SK-N-SH treated with all-trans-retinoic acid at 6 μM for 48 hours (cell line): ENCODE data around the gene UBXN6.

ENCODE experiments used
- ATAC-seq: fragments of 200-7000 bp; cut with Tn5 transposase; 3 replicates; pipeline ENCODE4 v1.9.1; 2020; ENCODE audit warnings: mild to moderate bottlenecking, moderate library complexity
- ARNTL ChIP-seq: fragments of 450-650 bp; formaldehyde crosslinking; IDR thresholded peaks from 2 replicates; pipeline ENCODE4 v1.5.0; 2020; ENCODE audit warnings: low read depth, mild to moderate bottlenecking, moderate library complexity, borderline replicate concordance
- BACH2 ChIP-seq: fragments of 250-450 bp; sonication (Bioruptor Pico); IDR thresholded peaks from 2 replicates; pipeline ENCODE4 v1.9.0; 2021; ENCODE audit warnings: mild to moderate bottlenecking, borderline replicate concordance
- CSDC2 ChIP-seq: fragments of 250-450 bp; sonication (Bioruptor Pico); IDR thresholded peaks from 2 replicates; pipeline ENCODE4 v1.5.0; 2020; ENCODE audit warnings: mild to moderate bottlenecking, moderate library complexity
- CSRNP3 ChIP-seq: fragments of 250-450 bp; sonication (Bioruptor Pico); IDR thresholded peaks from 2 replicates; pipeline ENCODE4 v1.5.1; 2021; ENCODE audit warnings: mild to moderate bottlenecking, moderate library complexity
- ESRRG ChIP-seq: fragments of 250-450 bp; sonication (Bioruptor Pico); IDR thresholded peaks from 2 replicates; pipeline ENCODE4 v1.6.1; 2021; ENCODE audit warnings: mild to moderate bottlenecking
- ISL1 ChIP-seq: fragments of 250-450 bp; sonication (Bioruptor Pico); IDR thresholded peaks from 2 replicates; pipeline ENCODE4 v2.1.2; 2022; ENCODE audit warnings: mild to moderate bottlenecking, moderate library complexity
- PATZ1 ChIP-seq: fragments of 250-450 bp; sonication (Bioruptor Pico); IDR thresholded peaks from 2 replicates; pipeline ENCODE4 v1.8.0; 2020; ENCODE audit warnings: mild to moderate bottlenecking, moderate library complexity, borderline replicate concordance
- POU6F1 ChIP-seq: fragments of 250-450 bp; sonication (Bioruptor Pico); IDR thresholded peaks from 2 replicates; pipeline ENCODE4 v1.8.0; 2021; ENCODE audit warnings: low read depth, mild to moderate bottlenecking, moderate library complexity, borderline replicate concordance
- PPARA ChIP-seq: fragments of 250-450 bp; sonication (Bioruptor Pico); IDR thresholded peaks from 2 replicates; pipeline ENCODE4 v1.5.0; 2020; ENCODE audit warnings: mild to moderate bottlenecking, borderline replicate concordance
- SNAI2 ChIP-seq: fragments of 250-450 bp; sonication (Bioruptor Pico); IDR thresholded peaks from 2 replicates; pipeline ENCODE4 v1.5.0; 2020; ENCODE audit warnings: mild to moderate bottlenecking, moderate library complexity
- TCF4 ChIP-seq: fragments of 250-450 bp; sonication (Bioruptor Pico); IDR thresholded peaks from 2 replicates; pipeline ENCODE4 v1.8.0; 2021; ENCODE audit warnings: mild to moderate bottlenecking, moderate library complexity, borderline replicate concordance
- TOX ChIP-seq: fragments of 250-450 bp; sonication (Bioruptor Pico); IDR thresholded peaks from 2 replicates; pipeline ENCODE4 v1.8.0; 2021; ENCODE audit warnings: mild to moderate bottlenecking, moderate library complexity, borderline replicate concordance
- TSHZ2 ChIP-seq: fragments of 250-450 bp; sonication (Bioruptor Pico); IDR thresholded peaks from 2 replicates; pipeline ENCODE4 v1.5.0; 2020; ENCODE audit warnings: mild to moderate bottlenecking, moderate library complexity
- ZC3H10 ChIP-seq: fragments of 250-450 bp; sonication (Bioruptor Pico); IDR thresholded peaks from 2 replicates; pipeline ENCODE4 v1.5.1; 2021; ENCODE audit warnings: mild to moderate bottlenecking, moderate library complexity
- ZFP3 ChIP-seq: fragments of 250-450 bp; sonication (Bioruptor Pico); IDR thresholded peaks from 2 replicates; pipeline ENCODE4 v1.5.0; 2020; ENCODE audit warnings: mild to moderate bottlenecking, moderate library complexity
- ZFP30 ChIP-seq: fragments of 450-650 bp; formaldehyde crosslinking; IDR thresholded peaks from 2 replicates; pipeline ENCODE4 v1.5.0; 2022; ENCODE audit warnings: mild to moderate bottlenecking, moderate library complexity
- ZNF565 ChIP-seq: fragments of 450-650 bp; formaldehyde crosslinking; conservative IDR thresholded peaks from 2 replicates; pipeline ENCODE4 v1.5.0; 2020; ENCODE audit warnings: low read depth, mild to moderate bottlenecking, moderate library complexity
- ZNF70 ChIP-seq: fragments of 450-650 bp; formaldehyde crosslinking; IDR thresholded peaks from 2 replicates; pipeline ENCODE4 v1.5.0; 2020; ENCODE audit warnings: mild to moderate bottlenecking, moderate library complexity
- ZNF8 ChIP-seq: fragments of 450-650 bp; formaldehyde crosslinking; IDR thresholded peaks from 2 replicates; pipeline ENCODE4 v1.5.0; 2020; ENCODE audit warnings: mild to moderate bottlenecking, moderate library complexity

UBXN6 gene

GRCh38 chr19:4437103-4437502 is 20.5 kb downstream of the UBXN6 start:
- no peak for ATAC-seq
- TF ChIP-seq ZNF70 (CRISPR knock-in tag) (no peak), ZNF565 (CRISPR knock-in tag) (no peak), TSHZ2 (CRISPR knock-in tag) (no peak), PATZ1 (CRISPR knock-in tag) (no peak), ZFP3 (CRISPR knock-in tag) (no peak), ZC3H10 (CRISPR knock-in tag) (no peak), TOX (CRISPR knock-in tag) (no peak), CSRNP3 (CRISPR knock-in tag) (no peak), CSDC2 (CRISPR knock-in tag) (no peak)

- TF ChIP-seq POU6F1 = no peak
- no peak for ATAC-seq
Observed at GRCh38 chr19:4436231-4436630, 21.4 kb downstream of the UBXN6 start.

- ATAC-seq = no peak
- TF ChIP-seq PATZ1 (CRISPR knock-in tag) (no peak), TCF4 (CRISPR knock-in tag) (no peak), SNAI2 (CRISPR knock-in tag) (no peak), ZC3H10 (CRISPR knock-in tag) (no peak), PPARA (CRISPR knock-in tag) (no peak), POU6F1 (no peak), BACH2 (CRISPR knock-in tag) (no peak), ZNF565 (CRISPR knock-in tag) (no peak), CSDC2 (CRISPR knock-in tag) (no peak), ZFP3 (CRISPR knock-in tag) (no peak)
- TF ChIP-seq, all 23 proteins: peak for 0
Observed at GRCh38 chr19:4434391-4434790, 23.2 kb downstream of the UBXN6 start.

- ATAC-seq = no peak
- TF ChIP-seq TCF4 (CRISPR knock-in tag) (no peak), ISL1 (CRISPR knock-in tag) (no peak), ZFP30 (CRISPR knock-in tag) (no peak), ZNF70 (CRISPR knock-in tag) (no peak), ZNF565 (CRISPR knock-in tag) (no peak), ESRRG (CRISPR knock-in tag) (no peak), CSDC2 (CRISPR knock-in tag) (no peak), SNAI2 (CRISPR knock-in tag) (no peak), PATZ1 (CRISPR knock-in tag) (no peak), CSRNP3 (CRISPR knock-in tag) (no peak), ARNTL (CRISPR knock-in tag) (no peak), TOX (CRISPR knock-in tag) (no peak), BACH2 (CRISPR knock-in tag) (no peak), ZNF8 (no peak), ZC3H10 (CRISPR knock-in tag) (no peak)
Observed at GRCh38 chr19:4432918-4433506, 24.6 kb downstream of the UBXN6 start.
